Ovary (tissue), 9 donors: Measurements from ENCODE around the gene FZD1. TPM values are rescaled to one million over a fixed set of nuclear protein-coding genes. Genes with fewer than 3 reads are reported as not detected.

ENCODE experiments used
- DNase-seq, 5 donors: peaks; one replicate each; pipeline ENCODE4 v3.0.0-alpha.2; 2019 to 2020
- H3K27ac ChIP-seq, 2 donors: fragments of 200-600 bp; one replicate each; pipeline versions ENCODE4 v1.5.1 to v1.8.0; 2019 to 2022
- H3K27me3 ChIP-seq: fragments of 200-600 bp; one replicate; pipeline ENCODE4 v1.8.0; 2022
- H3K36me3 ChIP-seq: fragments of 200-600 bp; sonication (generic); one replicate; pipeline ENCODE4 v1.5.1; 2019
- H3K4me1 ChIP-seq: one replicate; pipeline ENCODE4 v1.8.1; 2013; ENCODE audit warnings: mild to moderate bottlenecking, moderate library complexity; ENCODE audit not compliant: insufficient read depth
- H3K4me3 ChIP-seq: fragments of 200-600 bp; sonication (generic); one replicate; pipeline ENCODE4 v1.5.1; 2017
- H3K9me3 ChIP-seq, 2 donors: fragments of 200-600 bp in 1 of 2; sonication (generic) in 1 of 2; one replicate each; pipeline versions ENCODE4 v1.5.1 to v1.8.1; 2013 to 2019; ENCODE audit warnings: mild to moderate bottlenecking in 1 of 2, moderate library complexity in 1 of 2
- EP300 ChIP-seq: sonication (generic); formaldehyde crosslinking; IDR thresholded peaks from one replicate; pipeline ENCODE4 v1.6.1; 2017; ENCODE audit warnings: antibody characterized with exemption
- POLR2A ChIP-seq: fragments of 450-650 bp; IDR thresholded peaks from one replicate; pipeline ENCODE4 v1.6.1; 2017; ENCODE audit warnings: antibody characterized with exemption, mild to moderate bottlenecking, moderate library complexity
- WGBS, 3 donors: extraction: QIAGEN DNeasy Blood & Tissue Kit in 1 of 3; methylation state at CpG; one replicate each; pipeline versions ENCODE4 v1.1.5 to v1.1.7; 2013 to 2017; 5-methylcytosine and 5-hydroxymethylcytosine counted together
- intact Hi-C, 4 donors: fragments of 100-400 bp; cut with DNase I; formaldehyde crosslinking; loops; one replicate each; pipeline versions ENCODE4 v1.11.0 to v1.15.1; 2022 to 2023
- polyA plus RNA-seq, 2 donors: library from polyadenylated mRNA; stranded (reverse); fragments of 200-250 nt in 1 of 2; fragments of 350-450 nt in 1 of 2; fragmentation: Illumina TruSeq in 1 of 2; extraction: RNeasy Lipid Tissue Mini Kit (QIAGEN cat#74804) in 1 of 2; gene quantifications; one replicate each; pipeline ENCODE4 v1.2.3, GENCODE V29; 2013 to 2014
- total RNA-seq, 7 donors: library from RNA; depleted of rRNA in 2 of 7; stranded (reverse); fragments of >200 nt in 2 of 7; fragmentation: NEBNext Ultra II Directional in 3 of 7; extraction: Animal tissue kit (Norgen Biotek cat#: 25700) in 3 of 7; gene quantifications; one replicate each; pipeline versions ENCODE4 v1.1.0 to v1.2.4, GENCODE V29; 2016 to 2023
- TF ChIP-seq, protein P1 (sequence below), 3 donors: fragments of 450-650 bp in 2 of 3; fragments of 200-600 bp in 1 of 3; IDR thresholded peaks; one replicate each; pipeline versions ENCODE4 v1.5.1 to v1.8.0; 2016 to 2022; ENCODE audit warnings: antibody characterized with exemption in 3 of 3, mild to moderate bottlenecking in 1 of 3
- donor health status: DM: no; HTN: no; CAD: no; lungs with moderate emphysema.
- donor health status: DM: no; HTN: no; CAD: no.
- donor health status: Bipolar disorder and iron deficiency.
- donor health status: DM: yes; HTN: yes; CAD: no.
- donor health status: DM: no; HTN: no; CAD: no.
- donor health status: DM: yes; HTN: yes; CAD: no.

FZD1 gene
- total and polyA plus RNA-seq, 9 donors = 11.8 to 33.6 (median 19.0) TPM

DNA sequence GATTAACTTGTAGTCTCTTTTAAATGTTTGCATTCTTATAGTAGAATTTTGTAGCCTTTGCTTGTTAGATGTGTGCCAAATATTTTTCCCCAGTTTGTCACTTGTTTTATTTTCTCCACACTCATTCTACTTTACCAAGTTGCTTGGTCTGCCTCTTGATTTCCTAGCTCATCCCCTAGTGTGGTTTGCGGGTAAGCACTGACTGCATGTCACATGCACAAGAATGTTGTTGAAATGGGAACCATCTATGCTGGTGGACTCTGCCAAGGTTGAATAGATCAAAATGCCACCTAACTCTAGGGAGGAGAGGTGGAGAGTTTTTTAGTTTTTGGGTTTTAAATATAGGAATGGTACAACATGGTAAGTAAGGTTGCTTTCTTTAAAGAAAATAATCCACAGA lies 47.6 kb downstream of the FZD1 start:
- intact Hi-C loops = no loop called here
- DNase-seq = no peak
- WGBS, 3 donors = 39 to 56% (median 41%) methylated on average over 1 of the region's 1 CpG
- Histone ChIP-seq H3K27me3 (no peaks in the 10 kb centered on the region), H3K36me3 (no peaks in the 10 kb centered on the region), H3K9me3 (no peaks in the 10 kb centered on the region), H3K4me1 (peaks cover 2% of the 10 kb centered on the region), H3K27ac (no peak overlapping the region), H3K4me3 (no peak overlapping the region)
- TF ChIP-seq, protein P1, sequence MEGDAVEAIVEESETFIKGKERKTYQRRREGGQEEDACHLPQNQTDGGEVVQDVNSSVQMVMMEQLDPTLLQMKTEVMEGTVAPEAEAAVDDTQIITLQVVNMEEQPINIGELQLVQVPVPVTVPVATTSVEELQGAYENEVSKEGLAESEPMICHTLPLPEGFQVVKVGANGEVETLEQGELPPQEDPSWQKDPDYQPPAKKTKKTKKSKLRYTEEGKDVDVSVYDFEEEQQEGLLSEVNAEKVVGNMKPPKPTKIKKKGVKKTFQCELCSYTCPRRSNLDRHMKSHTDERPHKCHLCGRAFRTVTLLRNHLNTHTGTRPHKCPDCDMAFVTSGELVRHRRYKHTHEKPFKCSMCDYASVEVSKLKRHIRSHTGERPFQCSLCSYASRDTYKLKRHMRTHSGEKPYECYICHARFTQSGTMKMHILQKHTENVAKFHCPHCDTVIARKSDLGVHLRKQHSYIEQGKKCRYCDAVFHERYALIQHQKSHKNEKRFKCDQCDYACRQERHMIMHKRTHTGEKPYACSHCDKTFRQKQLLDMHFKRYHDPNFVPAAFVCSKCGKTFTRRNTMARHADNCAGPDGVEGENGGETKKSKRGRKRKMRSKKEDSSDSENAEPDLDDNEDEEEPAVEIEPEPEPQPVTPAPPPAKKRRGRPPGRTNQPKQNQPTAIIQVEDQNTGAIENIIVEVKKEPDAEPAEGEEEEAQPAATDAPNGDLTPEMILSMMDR (IDR thresholded peaks at IDR 0.05) = no peak
- TF ChIP-seq POLR2A = no peak
- no peak for TF ChIP-seq EP300

DNA sequence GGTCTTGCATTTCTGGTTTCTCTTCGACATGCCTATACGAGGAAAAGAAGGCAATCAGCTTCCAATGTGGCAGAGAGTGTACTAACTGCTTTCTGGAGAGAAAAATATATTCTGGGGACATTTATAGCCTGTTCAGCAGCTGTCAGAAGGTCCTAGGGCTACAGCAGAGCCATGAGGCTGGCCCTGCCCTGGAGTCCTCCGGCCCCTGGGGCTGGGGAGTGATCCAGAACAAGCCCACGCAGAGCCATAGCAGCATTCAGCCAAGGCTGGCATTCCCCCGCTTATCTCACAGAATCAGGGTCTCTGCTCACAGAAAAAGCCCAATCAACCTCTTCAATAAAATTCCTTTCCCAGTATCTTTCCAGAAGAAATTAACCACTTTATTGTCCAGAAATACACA lies 48.9 kb downstream of the FZD1 start:
- intact Hi-C loops = no loop called here
- Histone ChIP-seq H3K27ac (no peak overlapping the region), H3K27me3 (no peaks in the 10 kb centered on the region), H3K36me3 (no peaks in the 10 kb centered on the region), H3K4me1 (peaks cover 2% of the 10 kb centered on the region), H3K4me3 (no peak overlapping the region), H3K9me3 (no peaks in the 10 kb centered on the region)
- DNase-seq = no peak
- 85 to 89% (median 86%) methylated on average over 5 of the region's 5 CpGs for WGBS, 3 donors
- no peak for TF ChIP-seq POLR2A
- TF ChIP-seq, protein P1 (IDR thresholded peaks at IDR 0.05) = no peak

GRCh38 chr7:91314591-91315323 lies 50.5 kb downstream of the FZD1 start:
- WGBS, 3 donors = 86 to 87% (median 86%) methylated on average over 3 of the region's 3 CpGs
- no peaks in the 10 kb centered on the region for H3K36me3 ChIP-seq
- no peak overlapping the region for H3K27ac ChIP-seq
- peaks cover 2% of the 10 kb centered on the region for H3K4me1 ChIP-seq
- no peaks in the 10 kb centered on the region for H3K9me3 ChIP-seq
- H3K4me3 ChIP-seq = no peak overlapping the region
- no peak for DNase-seq
- no peaks in the 10 kb centered on the region for H3K27me3 ChIP-seq
- no peak for TF ChIP-seq EP300
- TF ChIP-seq, protein P1 (IDR thresholded peaks at IDR 0.05) = no peak
- TF ChIP-seq POLR2A = no peak
- intact Hi-C loops = no loop called here

GRCh38 chr7:91316426-91316825 lies 52.2 kb downstream of the FZD1 start:
- H3K9me3 ChIP-seq = no peaks in the 10 kb centered on the region
- H3K27me3 ChIP-seq = no peaks in the 10 kb centered on the region
- no peak for DNase-seq
- peaks cover 2% of the 10 kb centered on the region for H3K4me1 ChIP-seq
- no peak overlapping the region for H3K4me3 ChIP-seq
- intact Hi-C loops = no loop called here
- TF ChIP-seq, protein P1 (IDR thresholded peaks at IDR 0.05) = no peak
- TF ChIP-seq EP300 (no peak), POLR2A (no peak)
- 78 to 86% (median 82%) methylated on average over 1 of the region's 1 CpG for WGBS, 3 donors
- H3K36me3 ChIP-seq = no peaks in the 10 kb centered on the region
- no peak overlapping the region for H3K27ac ChIP-seq
